ENCODE data around the gene PPIA.

Gene PPIA

DNA sequence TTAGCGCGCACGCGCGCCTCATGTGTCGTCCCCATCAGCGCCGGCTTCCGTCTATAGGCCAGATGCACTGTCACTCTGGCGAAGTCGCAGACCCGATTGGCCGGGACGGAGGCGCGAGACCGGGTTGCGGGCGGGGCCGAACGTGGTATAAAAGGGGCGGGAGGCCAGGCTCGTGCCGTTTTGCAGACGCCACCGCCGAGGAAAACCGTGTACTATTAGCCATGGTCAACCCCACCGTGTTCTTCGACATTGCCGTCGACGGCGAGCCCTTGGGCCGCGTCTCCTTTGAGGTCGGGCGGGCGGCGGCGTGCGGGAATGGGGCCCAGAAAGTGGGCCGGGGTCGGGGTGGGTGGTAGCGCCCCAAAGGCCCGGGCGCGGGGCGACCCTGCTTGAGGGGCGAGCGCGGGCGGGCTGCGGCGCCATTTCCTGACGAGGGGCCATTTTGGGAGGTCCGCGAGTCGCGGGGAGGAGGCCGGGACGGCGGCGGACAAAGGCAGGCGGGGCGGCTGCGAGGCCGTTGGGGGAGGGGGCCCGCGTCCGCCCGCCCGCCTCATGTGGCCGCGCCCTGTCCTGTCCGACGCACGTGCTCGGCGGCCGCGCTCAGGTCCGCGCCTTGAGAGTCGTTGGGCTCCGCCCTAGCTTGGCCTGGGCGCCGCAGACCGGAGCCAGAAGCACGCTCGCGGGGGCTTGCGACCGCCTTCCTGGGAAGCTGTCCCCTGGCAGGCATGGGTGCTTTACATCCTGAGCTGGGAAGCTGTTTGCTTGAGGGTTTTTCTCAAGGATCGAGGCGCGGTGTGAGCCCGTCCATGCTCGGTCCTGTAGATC, at the start of gene PPIA:
PPIA (plus strand) TSS at position 178 of the 825 bp plus-strand sequence; CDS start at position 222, 44 bp downstream.
- DNase-seq, result peak; percentile 98

DNA sequence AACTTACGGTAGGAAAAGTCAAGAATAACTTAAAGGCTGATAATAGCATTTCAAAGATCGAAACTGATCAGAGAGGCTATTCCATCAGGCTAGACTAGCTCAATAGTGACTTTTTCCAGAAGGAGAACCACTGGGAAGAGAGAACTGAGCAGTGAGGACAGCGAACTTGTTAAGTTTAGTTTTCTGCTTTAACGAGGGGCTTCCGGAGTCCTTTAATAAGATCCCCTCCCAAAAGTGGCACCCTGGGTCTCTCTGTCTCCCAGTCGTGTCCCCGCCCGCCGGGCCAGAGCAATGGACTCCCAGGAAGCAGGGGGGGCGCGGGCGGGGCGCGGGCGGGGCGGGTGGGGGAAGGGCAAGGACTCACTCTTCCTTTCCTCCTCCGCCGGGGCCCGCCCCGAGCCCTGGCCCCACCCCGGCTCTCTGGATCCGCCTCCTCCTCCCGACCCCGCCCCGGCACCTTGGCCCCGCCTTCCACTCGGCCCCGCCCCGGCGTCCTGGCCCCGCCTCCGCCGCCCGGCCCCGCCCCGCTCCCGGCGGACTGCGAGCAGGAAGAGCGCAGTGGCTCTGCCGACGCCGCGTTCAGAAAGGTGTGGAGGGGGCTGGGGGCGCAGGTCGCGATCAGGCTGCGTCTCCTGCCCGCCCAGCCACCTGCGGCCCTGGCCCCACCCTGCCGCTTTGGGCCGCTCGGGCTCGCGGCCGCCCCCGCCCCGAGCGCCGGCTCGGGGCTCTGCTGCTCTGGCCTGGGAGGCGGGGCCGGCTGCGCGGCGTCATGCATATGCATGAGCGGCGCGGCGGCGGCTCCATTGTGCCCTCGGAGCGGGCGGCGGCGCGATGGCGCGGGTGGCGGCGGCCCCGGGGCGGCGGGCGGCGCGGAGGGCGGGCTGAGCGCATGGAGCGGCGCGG, 48.2 kb upstream of the PPIA start, which contains the start of gene ZMIZ2:
ZMIZ2 (plus strand) TSS at position 803 of the 903 bp plus-strand sequence. CDS start 7,403 bp downstream, outside the sequence.
- peak; percentile 91 for DNase-seq

DNA sequence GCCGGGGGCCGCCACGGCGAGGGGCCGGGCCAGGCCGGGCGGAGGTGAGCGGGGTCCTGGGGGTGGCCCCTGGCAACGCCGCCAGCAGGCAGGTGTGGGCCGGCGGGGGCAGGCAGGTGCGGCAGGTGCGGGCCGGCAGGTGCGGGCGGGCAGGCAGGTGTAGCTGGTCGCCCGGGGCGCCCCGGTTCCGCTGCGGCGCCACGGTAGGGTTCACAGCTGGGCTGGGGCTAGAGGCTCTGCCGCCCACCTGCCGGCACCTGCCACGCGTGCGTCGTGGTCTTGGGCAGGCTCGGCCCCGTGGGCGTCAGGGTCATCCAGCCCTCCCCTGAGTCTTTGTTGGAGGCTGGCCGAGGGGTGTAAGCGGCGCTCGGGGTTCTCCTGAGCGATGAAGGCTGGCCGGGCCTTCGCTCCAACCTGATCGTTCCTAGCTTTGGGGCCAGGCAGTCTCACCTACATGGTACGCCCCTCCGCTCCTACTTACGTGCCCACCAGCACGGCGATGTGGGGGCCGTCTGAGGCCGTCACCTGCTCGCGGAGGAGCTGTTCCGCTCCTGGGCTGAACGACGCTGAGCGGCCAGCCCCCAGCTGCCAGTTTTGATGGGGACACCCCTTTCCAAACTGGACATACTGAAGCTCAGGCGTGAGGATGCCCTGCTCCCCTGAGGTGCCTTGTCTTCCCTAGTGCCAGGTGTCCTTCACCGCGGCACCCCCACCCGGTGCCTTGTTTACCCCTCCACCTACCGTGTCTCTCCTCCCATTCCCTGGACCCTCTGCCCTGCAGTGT, 47.3 kb upstream of the PPIA start:
- no peak for DNase-seq

DNA sequence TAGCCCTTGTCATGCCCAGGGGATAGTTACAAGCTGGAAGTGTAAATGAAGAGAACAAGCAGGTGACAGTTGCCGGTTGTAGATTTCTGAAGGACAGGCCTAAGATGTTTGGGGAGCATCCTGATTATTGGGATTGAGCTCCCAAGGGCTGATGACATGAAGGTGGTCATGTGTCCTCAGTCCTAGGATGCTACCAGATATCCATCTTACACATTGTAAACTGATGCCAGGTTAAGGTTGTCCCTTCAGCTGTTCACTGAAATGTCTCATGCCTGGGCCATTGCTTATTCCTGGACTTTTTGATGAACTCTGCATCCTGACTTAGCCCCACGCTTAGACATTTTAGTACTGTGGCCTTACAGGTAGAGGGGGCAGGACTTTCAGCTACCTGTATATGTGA, 46.5 kb upstream of the PPIA start:
- no peak for DNase-seq

DNA sequence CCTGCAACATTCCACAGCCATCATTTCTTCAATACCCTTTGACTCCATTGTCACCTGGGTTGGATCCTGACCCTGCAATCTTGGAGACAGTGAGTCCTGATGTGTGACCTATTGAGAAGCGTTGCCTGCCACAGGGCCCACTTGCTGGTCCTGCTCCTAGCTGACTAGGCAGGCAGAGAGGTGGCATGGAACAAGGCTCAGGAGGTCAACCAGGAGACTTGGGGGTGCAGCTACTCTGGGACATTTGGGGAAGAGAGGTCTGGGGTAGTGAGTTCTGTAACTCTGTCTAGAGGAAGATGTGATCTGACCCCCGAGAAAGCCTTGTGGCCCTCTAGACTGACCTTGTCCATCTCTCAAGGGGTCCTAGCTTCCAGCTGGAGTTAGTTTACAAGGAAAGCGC, 46.1 kb upstream of the PPIA start:
- DNase-seq, result no peak

DNA sequence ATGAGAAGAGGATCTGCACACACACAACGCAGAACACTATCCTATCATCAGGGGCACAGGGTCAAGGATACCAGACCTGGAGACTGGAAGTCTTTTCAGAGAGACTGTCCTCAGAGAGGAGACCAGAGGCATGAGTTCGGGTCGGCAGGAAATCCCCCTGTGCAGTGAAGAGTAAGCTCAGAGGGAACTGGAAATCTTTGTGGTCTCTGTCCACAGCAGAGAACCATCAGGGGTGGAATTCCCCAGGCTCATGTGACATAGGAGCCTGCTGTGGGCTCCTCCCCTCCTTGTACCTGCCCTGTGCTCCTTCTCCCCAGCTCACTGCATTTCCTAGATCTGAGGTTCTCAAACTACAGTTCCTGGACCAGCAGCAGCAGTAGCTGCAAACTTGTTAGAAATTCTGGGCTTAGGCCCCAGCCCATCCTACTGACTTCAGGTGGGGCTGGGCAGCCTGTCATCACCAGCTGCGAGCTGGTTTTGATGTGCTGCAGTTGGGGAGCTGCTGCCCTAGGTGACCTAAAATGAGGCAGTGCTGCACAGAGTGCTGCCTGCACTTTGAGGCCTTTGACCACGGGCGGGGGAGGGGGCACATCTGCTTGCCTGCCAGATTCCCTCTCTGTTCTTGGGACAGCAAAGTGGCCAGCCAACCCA, 45.4 kb upstream of the PPIA start:
- DNase-seq, result no peak

DNA sequence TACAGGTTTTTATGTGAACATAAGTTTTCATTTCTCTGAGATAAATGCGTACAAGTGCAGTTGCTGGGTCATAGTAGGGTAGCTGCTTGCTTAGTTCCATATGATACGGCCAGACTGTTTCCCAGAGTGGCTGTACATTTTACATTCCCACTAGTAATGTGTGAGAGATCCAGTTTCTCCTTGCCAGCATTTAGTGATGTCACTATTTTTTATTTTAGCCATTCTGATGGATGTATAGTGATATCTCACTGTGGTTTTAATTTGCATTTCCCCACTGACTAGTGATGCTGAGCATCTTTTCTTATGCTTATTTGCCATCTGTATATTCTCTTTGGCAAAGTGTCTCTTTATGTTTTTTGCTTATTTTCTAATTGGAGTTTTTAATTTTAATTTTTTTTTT, 43.7 kb upstream of the PPIA start:
- DNase-seq, result no peak

DNA sequence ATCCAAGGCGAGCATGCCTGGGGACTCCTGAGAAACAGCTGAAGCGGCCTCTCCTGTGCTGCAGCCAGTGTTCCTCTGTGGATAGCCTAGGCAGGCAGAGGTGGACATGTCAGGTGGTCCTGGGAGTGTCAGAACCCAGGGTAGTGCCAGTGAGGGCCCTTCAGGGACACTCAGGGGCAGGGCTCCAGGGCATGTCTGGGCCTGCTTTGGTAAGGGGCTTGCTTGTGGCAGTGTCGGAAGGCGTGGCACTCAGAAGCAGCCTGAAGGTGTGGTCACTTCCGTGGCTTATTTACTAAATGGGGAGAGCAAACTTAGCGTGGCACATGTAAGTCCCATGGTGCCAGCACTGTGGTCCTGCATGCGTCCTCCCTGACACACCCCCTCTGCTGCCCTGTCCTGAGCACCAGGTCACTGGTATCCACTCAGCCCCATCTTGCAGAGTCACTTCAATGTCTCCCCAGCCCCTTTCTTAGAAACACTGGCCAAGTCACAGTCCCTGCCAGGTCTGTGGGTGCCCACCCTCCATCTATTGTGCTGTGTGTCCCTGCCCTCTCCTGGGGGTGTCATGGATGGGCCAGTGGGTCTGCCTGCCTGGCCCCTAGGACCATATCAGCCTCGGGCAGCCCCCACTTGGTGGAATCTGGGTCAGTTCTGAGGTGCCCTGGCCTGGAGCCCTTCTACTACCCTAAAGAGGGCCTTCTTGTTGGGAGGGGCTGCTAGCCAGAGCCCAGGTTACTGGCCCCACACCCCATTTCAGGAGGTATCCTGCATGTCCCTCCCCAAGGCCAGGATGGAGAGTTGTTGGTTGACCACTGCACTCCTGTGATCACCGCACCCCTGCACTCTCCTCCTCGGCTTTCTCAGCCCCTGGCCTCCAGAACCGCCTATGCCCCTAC, 41.4 kb upstream of the PPIA start:
- no peak for DNase-seq

DNA sequence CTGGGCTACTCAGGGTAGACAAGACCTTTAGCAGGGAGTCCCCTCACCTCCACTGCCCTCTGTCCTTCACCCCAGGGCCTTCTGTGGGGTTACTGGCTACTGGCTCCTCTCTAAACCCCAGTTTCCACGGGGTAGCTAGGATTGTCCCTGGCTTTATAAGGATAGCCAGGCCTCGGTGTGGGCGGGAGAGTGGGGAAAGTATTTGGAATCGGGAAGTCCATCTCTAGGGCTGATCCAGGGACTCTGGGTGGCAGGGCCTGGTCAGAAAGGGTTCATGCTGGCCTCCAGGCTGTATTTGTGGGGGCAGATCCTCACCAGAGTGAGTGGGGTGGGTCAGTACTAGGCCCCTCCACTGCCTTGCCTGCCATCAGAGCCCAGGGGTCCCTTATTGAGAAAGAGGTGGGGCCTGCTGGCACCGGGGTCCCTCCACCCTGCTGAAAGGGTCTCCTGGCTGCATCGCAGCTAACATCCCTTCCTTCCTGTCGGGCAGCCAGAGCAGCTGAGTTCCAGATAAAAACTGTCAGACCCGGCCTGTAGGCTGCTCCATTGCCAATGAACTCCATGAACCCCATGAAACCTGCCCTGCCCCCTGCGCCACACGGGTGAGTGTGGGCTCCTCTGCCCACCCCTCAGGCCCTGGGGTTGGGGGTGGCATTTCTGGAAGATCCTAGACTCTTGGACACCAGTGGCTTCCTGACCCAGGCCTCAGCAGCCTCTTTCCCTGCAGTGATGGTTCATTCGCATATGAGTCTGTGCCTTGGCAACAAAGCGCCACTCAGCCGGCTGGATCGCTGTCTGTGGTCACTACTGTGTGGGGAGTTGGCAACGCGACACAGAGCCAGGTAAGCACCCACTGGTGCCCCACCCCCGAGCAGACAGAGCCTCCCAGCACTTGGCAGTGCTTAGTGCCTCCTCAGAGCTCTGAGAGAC, 40.5 kb upstream of the PPIA start:
- no peak for DNase-seq

DNA sequence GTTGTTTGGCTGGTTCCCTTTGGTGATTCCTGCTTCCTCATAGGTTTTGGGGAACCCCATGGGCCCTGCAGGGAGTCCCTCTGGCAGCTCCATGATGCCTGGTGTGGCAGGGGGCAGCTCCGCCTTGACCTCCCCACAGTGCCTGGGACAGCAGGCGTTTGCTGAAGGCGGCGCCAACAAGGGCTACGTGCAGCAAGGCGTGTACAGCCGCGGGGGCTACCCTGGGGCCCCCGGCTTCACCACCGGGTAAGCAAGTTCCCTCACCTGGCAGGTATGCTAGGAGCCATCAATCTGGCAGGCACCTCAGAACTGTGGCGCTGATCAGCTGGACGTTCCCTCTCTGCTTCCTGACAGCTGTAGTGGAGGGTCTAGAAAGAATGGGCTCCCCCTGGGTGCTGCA, 39.6 kb upstream of the PPIA start:
- DNase-seq, result no peak

DNA sequence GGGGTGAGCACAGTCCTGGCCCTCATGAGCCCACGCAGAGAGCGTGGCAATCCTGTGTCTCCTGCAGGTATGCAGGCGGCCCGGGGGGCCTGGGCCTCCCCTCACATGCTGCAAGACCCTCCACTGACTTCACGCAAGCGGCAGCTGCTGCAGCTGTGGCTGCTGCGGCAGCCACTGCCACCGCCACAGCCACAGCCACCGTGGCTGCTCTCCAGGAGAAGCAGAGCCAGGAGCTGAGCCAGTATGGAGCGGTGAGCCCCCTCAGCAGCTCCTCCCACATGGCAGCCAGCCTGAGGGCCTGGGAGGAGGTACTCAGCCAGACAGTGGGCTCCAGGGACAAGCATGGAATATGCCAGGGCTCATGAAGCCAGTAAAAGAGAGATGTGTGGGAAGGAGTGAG, 39.2 kb upstream of the PPIA start:
- no peak for DNase-seq

DNA sequence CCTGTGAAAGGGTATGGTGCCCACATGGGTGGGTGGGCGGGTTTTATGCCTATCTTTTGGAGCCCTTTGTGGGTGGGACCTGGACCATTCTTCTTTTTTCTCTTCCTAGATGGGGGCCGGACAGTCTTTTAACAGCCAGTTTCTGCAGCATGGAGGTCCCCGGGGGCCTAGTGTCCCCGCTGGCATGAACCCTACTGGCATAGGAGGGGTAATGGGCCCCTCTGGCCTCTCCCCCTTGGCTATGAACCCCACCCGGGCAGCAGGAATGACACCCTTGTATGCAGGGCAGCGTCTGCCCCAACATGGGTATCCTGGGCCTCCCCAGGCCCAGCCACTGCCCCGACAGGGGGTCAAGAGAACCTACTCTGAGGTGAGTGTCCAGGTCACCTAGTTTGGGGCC, 38.7 kb upstream of the PPIA start:
- no peak for DNase-seq

DNA sequence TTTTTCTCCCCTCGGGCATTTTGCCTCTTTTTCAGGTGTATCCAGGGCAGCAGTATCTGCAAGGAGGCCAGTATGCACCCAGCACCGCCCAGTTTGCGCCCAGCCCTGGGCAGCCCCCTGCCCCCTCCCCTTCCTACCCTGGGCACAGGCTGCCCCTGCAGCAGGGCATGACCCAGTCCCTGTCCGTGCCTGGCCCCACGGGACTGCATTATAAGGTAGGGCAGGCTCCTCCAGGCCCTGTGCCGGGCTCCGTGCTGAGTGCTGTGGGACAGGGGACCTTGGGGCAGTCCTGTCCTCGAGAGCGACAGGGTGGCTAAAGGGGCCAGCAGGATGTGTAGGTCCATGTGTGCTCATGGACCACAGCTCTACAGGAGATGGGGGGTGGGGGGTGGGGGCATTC, 37.2 kb upstream of the PPIA start:
- DNase-seq, result no peak

DNA sequence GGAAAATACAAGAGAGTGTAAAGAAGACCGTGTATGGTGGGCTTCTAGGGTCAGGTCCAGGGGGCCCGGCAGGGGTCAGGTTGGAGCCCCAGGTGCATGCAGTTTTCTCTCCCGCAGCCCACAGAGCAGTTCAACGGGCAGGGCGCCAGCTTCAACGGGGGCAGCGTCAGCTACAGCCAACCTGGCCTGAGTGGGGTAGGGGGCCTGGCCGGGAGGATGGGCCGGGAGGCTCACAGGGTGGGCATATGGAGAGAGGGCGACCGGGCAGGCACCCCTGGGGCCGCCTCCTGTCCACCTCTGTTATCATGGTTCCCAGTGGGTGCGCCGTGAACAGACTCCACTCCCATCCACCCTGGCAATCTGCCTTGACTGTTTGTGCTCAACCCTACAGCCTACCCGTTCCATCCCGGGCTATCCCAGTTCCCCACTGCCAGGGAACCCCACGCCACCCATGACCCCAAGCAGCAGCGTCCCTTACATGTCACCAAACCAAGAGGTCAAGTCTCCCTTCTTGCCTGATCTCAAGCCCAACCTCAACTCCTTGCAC, 36.4 kb upstream of the PPIA start:
- no peak for DNase-seq

DNA sequence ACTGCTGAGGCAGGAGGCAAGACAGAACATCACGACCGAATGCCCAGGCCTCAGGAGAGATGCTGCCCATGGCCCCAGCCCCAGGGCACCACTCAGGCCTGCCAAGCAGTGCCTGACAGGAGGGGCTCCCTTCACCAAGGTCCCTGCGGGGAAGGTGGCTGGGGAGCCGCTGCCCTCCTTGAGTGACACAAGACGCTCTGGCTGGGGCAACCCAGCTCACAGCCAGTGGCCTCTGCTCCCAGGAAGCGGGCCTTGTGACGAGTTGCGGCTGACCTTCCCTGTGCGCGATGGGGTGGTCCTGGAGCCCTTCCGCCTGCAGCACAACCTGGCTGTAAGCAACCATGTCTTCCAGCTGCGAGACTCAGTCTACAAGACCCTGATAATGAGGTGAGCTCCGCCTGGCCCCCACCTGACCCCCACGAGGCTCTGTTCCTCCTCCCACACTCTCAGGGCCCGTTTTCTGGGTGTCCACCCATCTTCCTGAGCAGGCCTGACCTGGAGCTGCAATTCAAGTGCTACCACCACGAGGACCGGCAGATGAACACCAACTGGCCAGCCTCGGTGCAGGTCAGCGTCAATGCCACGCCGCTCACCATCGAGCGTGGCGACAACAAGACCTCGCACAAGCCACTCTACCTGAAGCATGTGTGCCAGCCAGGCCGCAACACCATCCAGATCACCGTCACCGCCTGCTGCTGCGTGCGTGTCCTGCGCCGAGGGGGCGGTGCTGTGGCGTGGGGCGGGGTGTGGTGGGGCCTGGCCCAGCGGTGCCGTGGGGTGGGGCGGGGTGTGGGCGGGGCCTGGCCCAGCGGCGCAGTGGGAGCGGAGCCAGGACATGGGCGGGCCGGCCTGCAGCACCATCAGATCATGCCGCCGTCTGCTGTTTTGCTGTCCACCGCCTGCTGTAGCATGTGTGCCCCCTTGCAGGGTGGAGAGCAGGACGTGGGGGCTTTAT, 35.0 kb upstream of the PPIA start:
- no peak for DNase-seq

DNA sequence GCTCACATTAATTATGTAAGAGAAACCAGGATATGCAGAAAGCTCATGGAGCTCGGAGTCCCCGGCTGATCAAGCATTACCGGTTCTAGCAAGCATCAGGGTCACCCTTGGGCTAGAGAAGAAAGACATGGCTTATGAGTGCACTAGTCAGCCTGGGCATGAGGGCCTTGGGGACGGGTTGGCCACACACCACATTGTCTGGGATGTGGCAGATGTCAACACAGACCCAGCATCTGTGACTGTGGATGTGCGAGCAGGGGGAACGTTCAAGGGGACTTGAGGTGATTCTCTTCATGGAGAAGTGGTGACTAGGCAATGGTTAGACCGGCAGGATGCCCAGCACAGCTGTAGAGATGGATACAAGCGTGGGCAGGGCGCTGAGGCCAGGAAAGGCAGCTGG, 34.2 kb upstream of the PPIA start:
- no peak for DNase-seq

DNA sequence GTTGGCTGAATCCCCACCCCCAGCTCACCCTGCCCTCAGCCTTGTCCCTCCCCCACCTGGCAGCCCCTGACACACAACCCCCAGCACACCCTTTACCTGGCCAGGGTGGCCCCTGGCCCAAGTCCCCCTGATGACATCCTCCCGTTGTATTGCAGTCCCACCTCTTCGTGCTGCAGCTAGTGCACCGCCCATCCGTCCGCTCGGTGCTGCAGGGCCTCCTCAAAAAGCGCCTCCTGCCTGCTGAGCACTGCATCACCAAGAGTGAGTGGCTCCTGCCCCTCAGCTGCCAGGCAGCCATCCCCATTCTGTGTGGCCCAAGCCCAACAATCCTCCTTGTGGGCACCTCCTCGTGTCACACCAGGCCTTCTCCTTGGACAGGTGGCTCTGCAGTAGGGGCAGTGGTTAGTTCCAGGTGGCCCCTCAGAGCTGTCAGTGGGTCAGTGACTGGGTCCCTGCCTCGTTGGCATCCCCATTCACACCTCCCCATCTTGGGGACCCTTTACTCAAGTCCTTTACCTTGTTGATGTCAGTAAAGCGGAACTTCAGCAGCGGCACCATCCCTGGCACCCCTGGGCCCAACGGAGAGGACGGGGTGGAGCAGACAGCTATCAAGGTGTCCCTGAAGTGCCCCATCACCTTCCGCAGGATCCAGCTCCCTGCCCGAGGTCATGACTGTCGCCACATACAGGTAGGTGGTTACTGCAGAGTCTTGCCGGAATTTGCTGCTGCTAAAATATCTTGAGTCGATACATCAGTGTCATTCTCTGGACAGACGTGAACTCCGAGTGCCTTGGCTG, 33.6 kb upstream of the PPIA start:
- no peak for DNase-seq

DNA sequence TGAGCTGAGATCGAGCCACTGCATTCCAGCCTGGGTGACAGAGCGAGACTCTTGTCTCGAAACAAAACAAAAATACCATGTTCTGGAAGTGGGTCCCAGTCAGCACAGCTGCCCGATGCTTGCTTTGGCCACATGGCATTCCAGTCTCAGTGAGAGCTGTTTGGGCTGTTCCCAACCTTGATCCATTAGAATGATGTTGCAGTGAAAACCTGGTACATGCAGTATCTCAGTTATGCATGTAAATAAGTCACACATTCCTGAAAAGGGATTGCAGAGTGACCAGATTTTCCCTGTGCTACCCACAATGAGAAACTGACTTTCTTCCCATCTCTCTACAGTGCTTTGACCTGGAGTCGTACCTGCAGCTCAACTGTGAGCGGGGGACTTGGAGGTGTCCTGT, 32.4 kb upstream of the PPIA start:
- no peak for DNase-seq

All from NCI-H774 (cell line).